ENCODE results near the gene PKN3. TPM values are rescaled to one million over a fixed set of nuclear protein-coding genes. Genes with fewer than 3 reads are reported as not detected.

PKN3 gene
- polyA plus RNA-seq, 3 donors: 11.6 to 14.0 (median 12.8) TPM

DNA sequence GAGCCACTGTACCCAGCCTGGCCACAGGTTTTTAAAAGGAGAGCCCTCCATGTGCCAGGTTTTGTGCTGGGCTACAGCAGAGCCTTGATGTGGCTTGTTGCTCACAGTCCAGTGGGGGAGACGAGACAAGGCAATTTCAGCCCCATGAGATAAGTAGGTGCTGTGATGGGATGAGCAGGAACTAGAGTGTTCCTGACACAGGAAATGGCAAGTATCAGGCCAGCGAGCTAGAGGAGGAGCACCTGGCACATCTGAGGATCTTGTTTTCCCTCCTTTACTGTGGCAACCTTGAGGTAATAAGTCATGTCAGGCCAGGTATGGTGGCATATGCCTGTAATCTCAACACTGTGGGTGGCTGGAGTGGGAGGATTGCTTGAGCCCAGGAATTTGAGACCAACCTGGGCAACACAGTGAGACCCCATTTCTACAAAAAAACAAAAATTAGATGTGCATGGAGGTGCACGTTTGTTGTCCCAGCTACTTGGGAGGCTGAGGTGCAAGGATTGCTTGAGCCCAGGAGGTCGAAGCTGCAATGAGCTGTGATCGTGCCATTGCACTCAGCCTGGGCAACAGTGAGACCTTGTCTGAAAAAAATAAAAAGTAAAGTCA lies 25.4 kb downstream of the PKN3 start:
- DNase-seq (ENCODE audit: extremely low read depth in 1 of 11, low read depth in 9 of 11, low spot score in 4 of 11): no peak

- DNase-seq (ENCODE audit: extremely low read depth in 1 of 11, low read depth in 9 of 11, low spot score in 4 of 11): no peak
Observed at GRCh38 chr9:128728298-128728697, 26.0 kb downstream of the PKN3 start.

GRCh38 chr9:128729302-128729701 lies 27.0 kb downstream of the PKN3 start:
- no peak for DNase-seq (ENCODE audit: extremely low read depth in 1 of 11, low read depth in 9 of 11, low spot score in 4 of 11)

GRCh38 chr9:128729766-128730517 lies 27.6 kb downstream of the PKN3 start:
- no peak for DNase-seq (ENCODE audit: extremely low read depth in 1 of 11, low read depth in 9 of 11, low spot score in 4 of 11)

GRCh38 chr9:128731093-128731492 lies 28.8 kb downstream of the PKN3 start:
- DNase-seq (ENCODE audit: extremely low read depth in 1 of 11, low read depth in 9 of 11, low spot score in 4 of 11): no peak

DNA sequence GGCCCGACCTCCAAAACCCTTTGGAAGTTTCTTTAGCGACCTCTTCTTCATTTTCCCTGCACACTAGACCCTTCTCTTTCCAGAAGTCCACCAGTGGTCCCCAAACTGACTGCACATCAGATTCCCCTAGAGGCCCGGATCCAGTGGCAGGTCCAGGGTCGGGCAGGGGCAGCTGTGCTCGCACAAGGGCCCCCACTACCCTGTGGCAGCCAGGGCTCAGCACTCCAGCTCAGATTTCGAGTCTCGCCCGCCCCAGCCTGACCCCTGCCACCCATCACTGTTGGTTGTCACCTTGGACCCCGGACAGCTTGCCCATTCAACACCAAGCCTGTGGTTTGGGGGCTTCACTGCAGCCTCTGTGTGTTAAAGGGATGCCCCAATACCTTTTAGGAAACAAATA lies 29.4 kb downstream of the PKN3 start:
- DNase-seq (ENCODE audit: extremely low read depth in 1 of 11, low read depth in 9 of 11, low spot score in 4 of 11): no peak

DNA sequence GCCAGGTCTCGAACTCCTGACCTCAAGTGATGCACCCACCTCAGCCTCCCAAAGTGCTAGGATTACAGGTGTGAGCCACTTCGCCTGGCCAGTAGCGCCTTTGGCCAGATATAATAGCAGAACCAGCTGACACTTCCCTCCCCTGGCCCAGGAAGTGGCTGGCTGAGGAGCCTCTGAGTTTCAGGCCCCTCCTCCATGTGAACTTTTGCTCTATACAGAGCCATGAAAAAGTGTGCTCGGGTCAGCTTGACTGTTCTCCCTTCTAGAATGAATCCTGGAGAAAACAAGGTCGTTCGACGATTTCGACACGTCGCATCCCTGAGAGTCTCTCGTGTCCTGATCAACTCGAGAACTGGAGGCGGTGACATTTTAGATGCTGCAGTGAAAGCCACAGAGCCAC lies 30.3 kb downstream of the PKN3 start:
- DNase-seq (ENCODE audit: extremely low read depth in 1 of 11, low read depth in 9 of 11, low spot score in 4 of 11): no peak

DNA sequence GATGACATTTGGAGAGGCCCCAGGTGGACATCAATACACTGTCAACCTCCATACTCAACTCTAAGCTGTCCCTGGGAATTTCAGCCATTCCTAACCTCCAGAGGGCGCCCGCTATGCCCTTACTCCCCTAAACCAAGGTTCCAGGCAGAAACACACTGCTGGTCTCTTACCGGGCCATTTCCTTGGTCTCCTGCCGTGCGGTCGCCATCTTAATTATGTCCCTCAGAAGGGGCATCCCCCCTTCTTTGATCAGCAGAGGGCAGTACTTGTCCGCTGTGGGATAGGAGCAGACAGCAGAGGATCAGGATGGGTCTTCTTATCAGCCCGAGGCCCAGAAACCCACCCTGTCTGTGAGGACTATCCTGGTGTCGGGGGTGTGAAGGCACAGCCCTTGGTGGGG lies 31.0 kb downstream of the PKN3 start:
- DNase-seq (ENCODE audit: extremely low read depth in 1 of 11, low read depth in 9 of 11, low spot score in 4 of 11): peak; percentile 54 to 82 (median 67)

DNA sequence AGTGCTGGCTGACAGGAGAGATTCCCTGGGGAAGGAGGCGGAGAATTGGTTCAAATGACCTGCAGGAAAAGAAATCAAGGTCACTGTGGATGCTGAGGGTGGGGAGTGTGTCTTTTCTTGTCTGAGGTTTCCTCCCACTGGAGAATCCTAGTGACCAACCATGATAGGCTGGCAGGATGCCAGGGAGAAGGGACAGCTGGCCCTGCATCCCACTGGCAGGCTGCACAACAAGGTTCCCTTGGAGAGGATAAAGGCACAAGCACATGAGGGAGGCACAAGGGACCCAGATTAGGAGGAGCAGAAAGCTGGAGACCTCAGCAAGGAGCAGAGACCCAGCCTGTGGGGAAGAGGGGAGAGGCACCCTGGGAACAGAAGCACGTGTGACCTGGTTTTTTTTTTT lies 33.1 kb downstream of the PKN3 start:
- DNase-seq (ENCODE audit: extremely low read depth in 1 of 11, low read depth in 9 of 11, low spot score in 4 of 11): no peak

DNA sequence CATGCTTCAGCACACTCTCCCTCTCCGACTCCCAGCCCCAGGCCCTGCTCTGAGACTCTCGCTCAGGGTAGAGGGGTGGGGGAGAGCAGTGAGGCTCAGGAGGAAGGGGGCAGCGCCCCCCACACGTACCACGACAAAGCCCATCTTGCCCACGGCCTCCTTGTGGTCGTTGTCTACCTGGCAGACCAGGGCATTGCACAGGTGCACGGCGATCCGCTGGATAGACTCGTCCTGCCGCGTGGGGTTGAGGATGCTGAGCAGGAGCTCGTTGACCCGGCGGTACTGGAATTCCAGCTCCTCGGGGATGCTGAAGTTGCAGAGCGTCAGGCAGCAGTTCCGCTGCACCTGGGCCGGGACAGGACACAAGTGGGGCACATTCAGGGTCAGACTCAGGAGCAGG lies 40.1 kb downstream of the PKN3 start:
- DNase-seq (ENCODE audit: extremely low read depth in 1 of 11, low read depth in 9 of 11, low spot score in 4 of 11): no peak

GRCh38 chr9:128743421-128743820 lies 41.1 kb downstream of the PKN3 start:
- no peak for DNase-seq (ENCODE audit: extremely low read depth in 1 of 11, low read depth in 9 of 11, low spot score in 4 of 11)

DNA sequence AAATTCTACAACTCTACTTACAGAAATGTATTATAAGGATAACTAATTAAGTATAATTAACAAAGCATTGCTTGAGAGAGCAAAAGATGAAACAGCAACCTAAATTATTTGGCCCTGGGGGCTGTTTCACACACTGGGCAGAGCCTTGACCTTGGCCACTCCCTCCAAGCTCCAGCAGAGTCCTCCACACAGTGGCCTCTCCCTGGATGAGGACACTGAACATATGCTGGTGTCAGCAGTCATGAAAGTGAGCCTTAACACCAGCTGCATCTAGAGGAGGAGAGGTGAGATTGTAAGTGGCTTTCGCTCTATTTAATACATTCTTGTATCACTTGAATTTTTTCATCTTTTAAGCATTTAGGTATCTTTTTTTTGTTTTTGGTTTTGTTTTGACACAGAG lies 44.9 kb downstream of the PKN3 start:
- no peak for DNase-seq (ENCODE audit: extremely low read depth in 1 of 11, low read depth in 9 of 11, low spot score in 4 of 11)

GRCh38 chr9:128750926-128751595 lies 48.8 kb downstream of the PKN3 start:
- DNase-seq (ENCODE audit: extremely low read depth in 1 of 11, low read depth in 9 of 11, low spot score in 4 of 11): no peak

DNA sequence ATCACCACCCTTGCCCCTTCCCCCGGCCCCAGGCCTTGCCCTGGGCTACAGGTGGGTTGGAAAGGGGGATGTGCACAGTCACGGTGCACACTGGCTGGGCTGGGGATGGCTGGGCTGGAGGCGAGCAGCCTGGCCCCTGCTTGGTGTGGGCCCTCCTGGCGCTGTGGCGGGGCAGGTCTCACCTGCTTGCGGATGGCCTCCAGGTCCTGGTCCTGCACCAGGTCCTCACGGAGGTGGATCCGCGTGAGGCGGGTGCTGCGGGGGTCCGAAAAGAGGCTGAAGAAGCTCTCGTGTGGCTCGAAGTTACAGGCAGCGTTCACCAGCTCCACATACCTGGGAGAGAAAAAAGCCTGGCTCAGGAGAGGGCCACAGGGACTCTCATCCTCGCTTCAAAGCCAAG lies 51.3 kb downstream of the PKN3 start:
- no peak for DNase-seq (ENCODE audit: extremely low read depth in 1 of 11, low read depth in 9 of 11, low spot score in 4 of 11)

DNA sequence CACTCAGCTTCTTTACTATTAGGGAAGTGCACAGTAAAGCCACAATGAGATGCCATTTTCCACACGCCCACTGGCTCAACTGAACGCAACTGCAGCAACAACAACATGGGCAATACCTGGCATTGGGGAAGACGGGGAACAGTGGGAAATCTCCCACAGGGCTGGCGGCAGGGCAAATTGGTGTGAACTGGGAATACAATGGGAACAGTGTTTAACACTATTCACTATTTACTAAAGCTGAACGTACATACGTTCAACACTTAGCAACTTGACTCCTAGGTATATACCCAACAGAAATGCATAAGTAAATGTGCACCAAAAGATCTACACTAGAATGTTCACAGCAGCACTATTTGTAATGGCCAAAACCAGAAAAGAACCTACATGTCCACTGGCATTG lies 55.3 kb downstream of the PKN3 start:
- no peak for DNase-seq (ENCODE audit: extremely low read depth in 1 of 11, low read depth in 9 of 11, low spot score in 4 of 11)

DNA sequence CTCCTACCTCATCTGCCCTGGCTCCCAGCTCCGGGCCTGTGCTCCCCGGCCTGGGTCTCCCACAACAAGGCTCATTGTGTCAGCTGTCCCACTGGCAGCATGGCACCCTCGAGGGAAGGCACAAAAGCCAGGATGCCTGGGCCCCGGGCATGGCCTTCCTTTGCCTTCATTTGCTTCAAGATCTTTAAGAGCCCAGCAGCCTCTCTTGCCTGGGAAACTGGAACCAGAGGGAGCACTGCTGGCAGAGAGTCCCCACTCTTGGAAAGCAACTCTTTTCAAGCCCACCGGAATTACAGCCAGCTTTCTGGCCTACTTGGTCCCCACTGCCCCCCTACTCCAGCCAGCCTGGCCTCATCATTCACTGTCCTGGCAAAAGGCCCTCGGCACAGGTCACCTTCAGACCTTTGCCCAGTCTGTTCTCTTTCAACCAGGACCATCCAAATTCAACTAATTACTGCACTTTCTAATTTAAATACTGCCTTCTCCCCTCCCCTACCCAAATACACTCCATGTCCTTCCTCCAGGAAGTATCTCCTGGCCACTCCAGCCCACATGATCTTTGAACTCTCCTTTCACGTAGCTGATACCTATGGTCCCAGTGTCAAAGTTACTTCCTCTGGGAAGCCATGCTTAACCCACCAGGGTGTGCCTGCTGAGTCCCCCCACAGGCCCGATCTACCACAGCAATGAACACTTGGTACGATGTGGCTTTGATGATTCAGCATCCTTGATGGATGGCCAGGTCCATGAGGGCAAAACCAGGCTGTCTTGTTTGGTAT lies 60.6 kb downstream of the PKN3 start:
- DNase-seq (ENCODE audit: extremely low read depth in 1 of 11, low read depth in 9 of 11, low spot score in 4 of 11): no peak

DNA sequence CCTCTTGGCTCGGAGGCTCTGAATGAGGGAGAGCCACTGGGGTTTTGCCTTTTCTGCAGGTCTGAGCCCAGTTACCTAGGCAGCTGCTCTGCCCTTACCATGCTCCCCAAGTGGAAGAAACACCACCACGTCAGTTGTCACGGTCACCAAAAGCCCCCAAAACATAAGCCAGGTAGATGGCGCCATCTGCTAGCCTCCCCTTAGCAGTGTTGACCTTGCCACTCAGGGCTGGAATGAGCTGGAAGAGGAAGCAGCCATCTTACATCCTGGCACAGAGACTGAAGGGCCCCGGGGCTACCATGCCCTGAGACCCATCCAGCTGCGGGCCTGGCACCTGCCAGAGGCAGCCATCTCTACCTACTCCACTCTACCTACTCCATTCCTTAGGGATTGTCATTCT lies 62.1 kb downstream of the PKN3 start:
- DNase-seq (ENCODE audit: extremely low read depth in 1 of 11, low read depth in 9 of 11, low spot score in 4 of 11): no peak

- no peak for DNase-seq (ENCODE audit: extremely low read depth in 1 of 11, low read depth in 9 of 11, low spot score in 4 of 11)
Observed at GRCh38 chr9:128765499-128765898, 63.2 kb downstream of the PKN3 start.

DNA sequence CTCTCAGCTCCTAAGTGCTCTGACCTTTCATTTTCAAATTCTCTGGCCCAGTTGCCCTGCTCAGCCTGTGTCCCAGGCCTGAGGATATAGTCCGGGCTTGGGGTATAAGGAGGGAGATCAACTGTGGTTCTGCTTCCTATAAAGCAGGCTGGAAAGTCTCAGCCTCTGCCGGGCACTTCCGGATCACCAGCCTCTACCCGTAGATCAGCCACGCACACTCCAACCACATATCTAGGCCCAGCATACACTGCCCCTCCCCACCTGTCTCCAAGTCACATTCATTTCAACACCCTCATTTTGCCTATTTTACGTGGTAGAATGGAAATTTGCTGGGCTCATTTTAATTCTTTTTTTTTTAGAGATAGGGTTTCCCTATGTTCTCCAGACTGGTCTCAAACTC lies 66.3 kb downstream of the PKN3 start:
- no peak for DNase-seq (ENCODE audit: extremely low read depth in 1 of 11, low read depth in 9 of 11, low spot score in 4 of 11)

Measured in renal cortex interstitium (tissue), 11 donors.